Stimulated activated CD8-positive, alpha-beta memory T cell treated with anti-CD3 and anti-CD28 coated beads, Interleukin-4, amount 100 ng/mL, for 4 hours (primary cell): ENCODE measurements around the gene USP25.

Experiments used
- DNase-seq, 2 donors: peaks; one replicate each; pipeline ENCODE4 v3.0.0-alpha.2; 2020; ENCODE audit warnings: low read depth in 2 of 2, low spot score in 1 of 2

The USP25 gene

DNA sequence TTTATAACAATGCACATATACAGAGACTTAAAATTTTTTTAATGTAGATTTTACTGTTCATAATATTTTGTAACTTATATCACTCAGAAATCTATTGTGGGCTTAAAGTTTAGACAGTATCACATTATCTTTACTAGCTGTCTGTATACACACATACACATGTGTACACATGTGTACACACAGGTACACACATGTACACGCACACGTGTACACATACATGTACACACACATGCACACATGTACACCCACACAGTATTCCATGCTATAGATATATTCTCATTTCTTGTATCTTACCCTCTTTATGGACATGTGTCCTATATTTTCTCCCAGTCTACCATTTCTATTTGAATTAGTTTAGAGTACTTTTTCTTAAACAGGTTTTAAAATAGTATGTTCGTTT, 123.3 kb downstream of the USP25 start:
- no peak for DNase-seq

DNA sequence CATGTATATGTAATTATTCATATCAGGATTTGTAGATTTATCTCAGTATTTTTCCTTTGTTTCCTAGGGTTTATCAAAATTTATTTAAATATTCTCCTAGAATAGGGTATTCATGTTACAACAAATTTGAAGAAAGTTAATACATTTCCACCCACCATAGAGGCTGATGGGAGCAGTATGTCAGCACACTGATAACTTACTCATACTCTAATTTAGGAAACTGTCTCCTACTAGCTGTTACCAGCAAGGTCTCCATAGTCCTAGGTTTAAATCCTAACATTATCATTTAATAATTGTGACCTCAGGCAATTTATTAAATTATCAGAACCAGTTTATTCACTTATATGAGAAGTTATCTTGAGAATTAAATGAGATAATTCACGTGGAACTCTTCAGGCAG, 127.0 kb downstream of the USP25 start:
- no peak for DNase-seq

DNA sequence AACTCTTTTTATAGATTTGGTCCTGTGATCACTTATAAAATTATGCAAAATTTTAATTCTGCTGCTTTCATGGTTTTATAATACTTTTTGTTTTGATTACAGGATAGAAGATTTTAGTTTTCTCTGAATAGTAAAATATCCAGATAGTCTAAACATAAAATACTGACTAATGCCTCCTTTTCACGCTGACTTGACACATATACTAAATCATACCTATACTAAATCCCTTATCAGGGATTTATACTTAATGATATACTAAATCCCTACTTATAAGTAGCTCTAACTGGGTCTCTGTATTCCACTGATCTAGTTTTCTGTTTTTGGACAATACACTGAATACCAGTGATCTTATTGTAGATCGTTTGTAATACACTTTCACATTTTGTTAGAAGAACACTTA, 128.0 kb downstream of the USP25 start:
- DNase-seq: no peak

DNA sequence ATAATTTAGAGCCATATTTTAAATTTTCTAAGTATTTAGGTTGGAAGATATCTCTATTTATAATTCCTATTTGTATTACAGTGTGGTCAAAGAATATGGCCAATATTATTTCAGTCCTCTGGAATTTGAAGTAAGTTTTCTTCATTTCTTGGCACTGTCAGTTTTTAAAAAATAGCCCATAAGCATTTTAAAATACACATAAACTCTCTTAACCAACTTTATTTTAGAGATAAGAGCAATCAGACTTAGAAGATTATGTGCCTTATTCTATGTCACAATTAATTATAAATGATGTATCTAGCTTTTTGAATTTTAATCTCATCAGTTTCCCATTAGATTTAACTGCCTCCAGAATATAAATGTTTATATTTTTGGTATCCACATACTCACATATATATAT, 130.8 kb downstream of the USP25 start:
- no peak for DNase-seq

- DNase-seq: no peak
Observed at GRCh38 chr21:15868940-15869339, 139.2 kb downstream of the USP25 start.

GRCh38 chr21:15870819-15871218, 141.0 kb downstream of the USP25 start:
- no peak for DNase-seq

GRCh38 chr21:15872236-15872635, 142.5 kb downstream of the USP25 start:
- no peak for DNase-seq

GRCh38 chr21:15874615-15875014, 144.8 kb downstream of the USP25 start:
- DNase-seq: no peak

DNA sequence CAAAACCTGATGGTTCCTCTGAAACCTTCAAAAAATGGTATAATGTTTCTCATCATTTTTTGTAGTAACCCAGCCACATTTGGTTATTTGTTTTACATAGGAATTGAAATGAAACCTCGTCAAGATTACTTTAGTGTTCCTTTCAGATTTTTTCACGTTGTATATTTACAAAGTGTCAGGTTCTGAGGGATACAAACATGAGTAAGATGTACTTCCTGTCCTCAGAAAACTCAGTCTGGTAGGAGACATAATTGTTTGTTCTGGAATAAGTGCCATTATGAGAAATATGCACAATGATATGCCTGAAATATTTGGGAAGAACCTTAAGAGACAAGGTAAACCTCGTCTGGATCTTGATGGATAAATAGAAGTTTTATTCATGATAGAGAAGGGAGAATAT, 145.5 kb downstream of the USP25 start:
- DNase-seq: no peak

- DNase-seq: no peak
Observed at GRCh38 chr21:15893902-15894301, 164.1 kb downstream of the USP25 start.

DNA sequence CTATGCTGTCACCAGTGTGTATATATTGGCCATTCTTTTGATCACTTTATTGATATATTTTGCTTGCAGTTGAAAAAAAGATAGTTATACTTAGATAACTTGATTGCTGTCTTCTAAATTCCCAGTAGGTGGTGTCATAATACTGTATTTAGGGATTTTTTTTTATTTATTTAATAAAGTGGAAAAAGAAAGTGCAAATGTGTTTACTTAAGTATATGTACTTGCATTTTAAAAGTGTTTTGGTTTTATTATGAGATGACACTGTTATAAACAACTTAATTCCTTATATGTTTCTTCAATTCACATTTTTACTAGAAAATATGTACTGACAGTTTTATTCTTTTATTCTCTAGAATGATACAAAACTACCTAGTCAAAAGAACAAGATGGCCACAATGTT, 164.8 kb downstream of the USP25 start:
- DNase-seq: no peak

DNA sequence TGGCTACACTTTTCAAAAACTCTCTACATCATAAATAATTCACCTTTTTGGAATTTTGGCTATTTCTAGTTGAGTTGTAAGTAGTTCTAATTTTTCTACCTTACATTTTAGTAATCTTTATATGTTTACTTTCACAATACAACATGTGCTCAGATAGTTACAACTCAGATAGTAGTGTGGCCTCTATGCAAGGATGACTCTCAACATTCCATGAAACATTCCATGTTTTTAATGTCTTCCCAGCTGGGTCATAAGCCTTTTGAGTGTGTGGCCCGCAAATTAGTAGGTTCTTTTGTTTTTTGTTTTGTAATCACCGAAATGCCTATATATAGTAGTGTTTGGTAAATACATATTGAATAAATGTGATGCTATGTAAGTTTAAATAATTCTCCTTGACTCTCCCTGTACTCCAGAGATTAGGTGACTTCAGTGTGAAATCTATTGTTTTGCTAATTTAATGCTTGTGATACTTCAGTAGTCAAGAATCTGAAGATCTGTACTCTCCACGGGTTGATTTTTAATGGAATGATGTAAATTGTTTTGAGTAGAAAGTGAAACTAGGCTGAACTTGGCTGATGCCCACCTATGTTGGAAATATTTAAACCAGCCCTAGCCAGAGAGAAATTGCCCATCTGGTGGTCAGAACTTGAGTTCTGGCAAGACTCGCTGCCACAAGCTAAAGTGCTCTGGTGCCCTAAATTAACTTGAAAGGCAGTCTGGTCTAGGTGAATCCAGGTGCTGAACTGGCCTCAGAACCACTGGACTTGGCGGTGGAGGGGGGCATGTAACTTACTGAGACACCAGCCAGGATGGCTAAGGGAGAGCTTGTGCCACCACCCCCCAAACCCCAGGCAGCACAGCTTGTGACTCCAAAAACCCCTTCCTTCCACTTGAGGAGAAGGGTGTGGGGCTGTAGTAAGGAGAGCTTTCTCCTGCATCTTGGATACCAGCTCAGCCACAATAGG, 165.6 kb downstream of the USP25 start:
- DNase-seq: no peak

- no peak for DNase-seq
Observed at GRCh38 chr21:15896501-15896900, 166.7 kb downstream of the USP25 start.

DNA sequence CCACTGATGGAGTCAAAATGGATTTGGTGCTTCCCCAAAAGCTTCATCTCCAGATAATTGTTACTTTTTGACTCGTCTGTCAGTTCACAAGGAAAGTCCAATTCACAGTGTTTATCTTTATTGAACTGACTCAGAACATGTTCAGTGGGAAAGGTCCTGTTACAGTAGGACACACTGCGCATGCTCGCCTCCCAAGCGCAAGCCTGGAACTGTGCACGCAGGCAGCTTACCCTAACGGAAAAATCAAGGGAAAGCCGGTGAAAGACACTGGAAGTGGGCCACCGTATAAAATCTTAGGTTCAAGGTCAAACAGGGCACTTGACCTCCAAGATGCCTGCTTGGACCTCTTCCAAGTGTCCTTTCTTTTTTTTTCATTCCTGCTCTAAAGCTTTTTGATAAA, 174.6 kb downstream of the USP25 start:
- DNase-seq: no peak

GRCh38 chr21:15908187-15908586, 178.4 kb downstream of the USP25 start:
- no peak for DNase-seq

DNA sequence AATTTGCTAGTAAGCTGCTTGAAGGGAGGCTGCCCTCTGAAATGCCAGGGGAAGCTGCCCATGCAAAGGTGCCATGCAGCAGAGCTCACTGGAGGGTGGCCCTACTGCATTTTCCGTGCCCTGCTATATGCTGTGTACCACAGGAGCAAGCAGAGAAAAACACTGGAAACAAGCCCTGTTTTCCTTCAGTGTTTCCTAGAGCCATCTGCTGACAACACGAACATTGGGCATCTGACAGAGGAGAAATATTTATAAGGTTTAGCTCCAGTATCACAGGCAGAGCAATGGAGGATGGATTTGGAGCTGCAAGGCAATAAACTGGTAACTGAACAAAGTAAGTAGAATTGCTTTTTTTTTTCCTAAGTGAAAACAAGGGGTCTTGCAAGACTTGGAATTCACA, 198.4 kb downstream of the USP25 start:
- no peak for DNase-seq

DNA sequence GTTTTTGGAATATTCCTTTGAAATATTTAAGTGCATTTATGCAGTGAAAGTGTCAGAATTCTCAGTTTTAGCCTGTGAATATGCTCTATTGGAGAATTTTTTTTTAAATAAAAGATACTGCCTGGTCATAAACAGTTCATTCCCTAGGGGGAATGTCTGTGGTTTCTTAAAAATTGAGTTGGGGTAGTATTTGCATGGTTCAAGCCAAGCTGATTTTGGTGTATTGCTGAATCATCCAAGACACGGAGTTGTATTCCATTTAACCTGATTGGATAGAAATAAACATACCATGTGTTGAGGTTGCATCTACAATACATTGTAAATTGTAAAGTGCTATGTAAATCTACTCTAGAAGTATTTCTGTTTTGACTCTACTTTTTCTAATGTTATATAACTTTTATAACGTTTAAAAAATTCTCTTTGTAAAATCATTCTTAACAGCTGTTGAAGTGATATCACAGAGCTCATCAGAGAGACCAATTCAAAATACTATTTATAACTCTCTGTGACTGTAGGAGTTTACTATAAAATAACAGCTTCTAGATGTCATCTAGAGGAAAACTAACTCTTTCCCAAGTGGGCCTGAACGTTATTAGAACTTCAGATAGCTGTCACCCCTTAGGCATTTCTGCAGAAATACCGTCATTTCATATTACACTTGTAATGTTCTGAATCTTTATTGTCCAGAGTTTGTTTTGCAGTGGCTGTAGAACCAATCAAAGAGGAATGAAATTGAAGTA, 199.1 kb downstream of the USP25 start:
- DNase-seq: no peak

DNA sequence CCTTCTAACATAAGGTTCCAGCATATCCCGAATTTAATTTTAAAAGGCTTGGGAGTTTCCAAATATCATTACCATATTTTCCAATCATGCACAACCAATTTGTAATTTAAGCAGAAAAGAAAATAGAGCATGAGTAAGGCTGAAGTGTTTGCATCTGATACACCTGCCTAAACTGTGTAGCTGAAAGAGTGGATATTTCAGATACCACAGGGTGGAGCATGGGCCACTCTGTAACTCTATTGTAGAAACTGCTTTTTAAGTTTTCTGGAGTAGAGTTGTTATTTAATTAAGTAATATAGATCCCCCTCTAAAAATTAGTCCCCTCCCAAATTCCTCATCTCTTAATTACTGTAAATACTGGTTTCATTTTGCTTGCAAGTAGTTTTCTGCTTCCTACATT, 199.8 kb downstream of the USP25 start:
- DNase-seq: no peak
